ENCODE results near the gene C17orf113. TPM values are rescaled to one million over a fixed set of nuclear protein-coding genes. Genes with fewer than 3 reads are reported as not detected.

The C17orf113 gene
- total and polyA plus RNA-seq, 4 donors: 0.32 to 0.96 (median 0.62) TPM

- no peak for DNase-seq
- Histone ChIP-seq H3K9me3 (ENCODE audit: control insufficient read depth, low read length) (no peaks in the 10 kb centered on the region), H3K27ac (ENCODE audit: low read depth in 1 of 2, low read length in 2 of 2) (no peak overlapping the region)
Measured at GRCh38 chr17:42088736-42089135, 38.3 kb upstream of the C17orf113 start.

GRCh38 chr17:42087736-42088705 is 37.6 kb upstream of the C17orf113 start:
- Histone ChIP-seq H3K4me1 (ENCODE audit: control insufficient read depth in 1 of 2, insufficient read depth in 2 of 2, low read length in 2 of 2) (no peaks in the 10 kb centered on the region), H3K4me3 (ENCODE audit: low read length in 2 of 2) (no peak overlapping the region), H3K27ac (ENCODE audit: low read depth in 1 of 2, low read length in 2 of 2) (no peak overlapping the region), H3K27me3 (ENCODE audit: control insufficient read depth in 1 of 2, insufficient read depth in 2 of 2, low read length in 1 of 2) (no peaks in the 10 kb centered on the region), H3K9me3 (ENCODE audit: control insufficient read depth, low read length) (no peaks in the 10 kb centered on the region), H3K36me3 (ENCODE audit: control insufficient read depth in 1 of 2, insufficient read depth in 2 of 2, low read length in 1 of 2) (no peaks in the 10 kb centered on the region)
- peak; percentile 38 for ATAC-seq (ENCODE audit: low FRiP score)
- WGBS, 2 donors: 55 to 56% methylated on average over 20 of the region's 20 CpGs
- intact Hi-C loops (cut with DNase I): no loop called here
- DNase-seq: no peak

More at GRCh38 chr17:42088736-42089135, 38.3 kb upstream of the C17orf113 start:
- Histone ChIP-seq H3K4me3 (ENCODE audit: low read length in 2 of 2) (no peak overlapping the region), H3K27me3 (ENCODE audit: control insufficient read depth in 1 of 2, insufficient read depth in 2 of 2, low read length in 1 of 2) (no peaks in the 10 kb centered on the region), H3K4me1 (ENCODE audit: control insufficient read depth in 1 of 2, insufficient read depth in 2 of 2, low read length in 2 of 2) (no peaks in the 10 kb centered on the region), H3K36me3 (ENCODE audit: control insufficient read depth in 1 of 2, insufficient read depth in 2 of 2, low read length in 1 of 2) (no peaks in the 10 kb centered on the region)
- no peak for ATAC-seq (ENCODE audit: low FRiP score)
- 90% methylated on average over 8 of the region's 8 CpGs for WGBS, 2 donors
- intact Hi-C loops (cut with DNase I): no loop called here

GRCh38 chr17:42087042-42087701 is 36.8 kb upstream of the C17orf113 start:
- intact Hi-C loops (cut with DNase I): no loop called here
- no peaks in the 10 kb centered on the region for H3K9me3 ChIP-seq (ENCODE audit: control insufficient read depth, low read length)
- no peak overlapping the region for H3K27ac ChIP-seq (ENCODE audit: low read depth in 1 of 2, low read length in 2 of 2)
- H3K4me3 ChIP-seq (ENCODE audit: low read length in 2 of 2): no peak overlapping the region
- no peak for DNase-seq
- no peak for ATAC-seq (ENCODE audit: low FRiP score)
- H3K27me3 ChIP-seq (ENCODE audit: control insufficient read depth in 1 of 2, insufficient read depth in 2 of 2, low read length in 1 of 2): no peaks in the 10 kb centered on the region
- 68 to 70% methylated on average over 7 of the region's 7 CpGs for WGBS, 2 donors
- no peaks in the 10 kb centered on the region for H3K4me1 ChIP-seq (ENCODE audit: control insufficient read depth in 1 of 2, insufficient read depth in 2 of 2, low read length in 2 of 2)
- H3K36me3 ChIP-seq (ENCODE audit: control insufficient read depth in 1 of 2, insufficient read depth in 2 of 2, low read length in 1 of 2): no peaks in the 10 kb centered on the region

- H3K9me3 ChIP-seq (ENCODE audit: control insufficient read depth, low read length): no peaks in the 10 kb centered on the region
- no peaks in the 10 kb centered on the region for H3K36me3 ChIP-seq (ENCODE audit: control insufficient read depth in 1 of 2, insufficient read depth in 2 of 2, low read length in 1 of 2)
- no peak overlapping the region for H3K27ac ChIP-seq (ENCODE audit: low read depth in 1 of 2, low read length in 2 of 2)
- no peaks in the 10 kb centered on the region for H3K4me1 ChIP-seq (ENCODE audit: control insufficient read depth in 1 of 2, insufficient read depth in 2 of 2, low read length in 2 of 2)
- no peak for DNase-seq
- intact Hi-C loops (cut with DNase I): no loop called here
- no peak for ATAC-seq (ENCODE audit: low FRiP score)
- 87 to 92% methylated on average over 9 of the region's 9 CpGs for WGBS, 2 donors
- H3K27me3 ChIP-seq (ENCODE audit: control insufficient read depth in 1 of 2, insufficient read depth in 2 of 2, low read length in 1 of 2): no peaks in the 10 kb centered on the region
- no peak overlapping the region for H3K4me3 ChIP-seq (ENCODE audit: low read length in 2 of 2)
Measured at GRCh38 chr17:42081516-42082129, 31.2 kb upstream of the C17orf113 start.

GRCh38 chr17:42079541-42079940 is 29.1 kb upstream of the C17orf113 start:
- no peaks in the 10 kb centered on the region for H3K36me3 ChIP-seq (ENCODE audit: control insufficient read depth in 1 of 2, insufficient read depth in 2 of 2, low read length in 1 of 2)
- no peak for DNase-seq
- WGBS, 2 donors: 67 to 80% methylated on average over 2 of the region's 2 CpGs

GRCh38 chr17:42078396-42079043 is 28.1 kb upstream of the C17orf113 start:
- Histone ChIP-seq H3K4me1 (ENCODE audit: control insufficient read depth in 1 of 2, insufficient read depth in 2 of 2, low read length in 2 of 2) (no peaks in the 10 kb centered on the region), H3K27me3 (ENCODE audit: control insufficient read depth in 1 of 2, insufficient read depth in 2 of 2, low read length in 1 of 2) (no peaks in the 10 kb centered on the region), H3K36me3 (ENCODE audit: control insufficient read depth in 1 of 2, insufficient read depth in 2 of 2, low read length in 1 of 2) (no peaks in the 10 kb centered on the region), H3K9me3 (ENCODE audit: control insufficient read depth, low read length) (no peaks in the 10 kb centered on the region), H3K4me3 (ENCODE audit: low read length in 2 of 2) (no peak overlapping the region), H3K27ac (ENCODE audit: low read depth in 1 of 2, low read length in 2 of 2) (no peak overlapping the region)
- DNase-seq: no peak
- ATAC-seq (ENCODE audit: low FRiP score): no peak
- WGBS, 2 donors: 60% methylated on average over 8 of the region's 8 CpGs
- intact Hi-C loops (cut with DNase I): no loop called here

More at GRCh38 chr17:42079541-42079940, 29.1 kb upstream of the C17orf113 start:
- intact Hi-C loops (cut with DNase I): no loop called here
- Histone ChIP-seq H3K4me1 (ENCODE audit: control insufficient read depth in 1 of 2, insufficient read depth in 2 of 2, low read length in 2 of 2) (no peaks in the 10 kb centered on the region), H3K27me3 (ENCODE audit: control insufficient read depth in 1 of 2, insufficient read depth in 2 of 2, low read length in 1 of 2) (no peaks in the 10 kb centered on the region), H3K27ac (ENCODE audit: low read depth in 1 of 2, low read length in 2 of 2) (no peak overlapping the region), H3K4me3 (ENCODE audit: low read length in 2 of 2) (no peak overlapping the region), H3K9me3 (ENCODE audit: control insufficient read depth, low read length) (no peaks in the 10 kb centered on the region)
- no peak for ATAC-seq (ENCODE audit: low FRiP score)

- DNase-seq (no peak), ATAC-seq (ENCODE audit: low FRiP score) (no peak)
- 81 to 91% methylated on average over 5 of the region's 5 CpGs for WGBS, 2 donors
- H3K9me3 ChIP-seq (ENCODE audit: control insufficient read depth, low read length): no peaks in the 10 kb centered on the region
- no peak overlapping the region for H3K4me3 ChIP-seq (ENCODE audit: low read length in 2 of 2)
- no peaks in the 10 kb centered on the region for H3K36me3 ChIP-seq (ENCODE audit: control insufficient read depth in 1 of 2, insufficient read depth in 2 of 2, low read length in 1 of 2)
- intact Hi-C loops (cut with DNase I): no loop called here
- H3K27ac ChIP-seq (ENCODE audit: low read depth in 1 of 2, low read length in 2 of 2): no peak overlapping the region
- H3K4me1 ChIP-seq (ENCODE audit: control insufficient read depth in 1 of 2, insufficient read depth in 2 of 2, low read length in 2 of 2): no peaks in the 10 kb centered on the region
- H3K27me3 ChIP-seq (ENCODE audit: control insufficient read depth in 1 of 2, insufficient read depth in 2 of 2, low read length in 1 of 2): no peaks in the 10 kb centered on the region
Measured at GRCh38 chr17:42077755-42078154, 27.4 kb upstream of the C17orf113 start.

GRCh38 chr17:42076797-42077559 is 26.6 kb upstream of the C17orf113 start:
- Histone ChIP-seq H3K36me3 (ENCODE audit: control insufficient read depth in 1 of 2, insufficient read depth in 2 of 2, low read length in 1 of 2) (no peaks in the 10 kb centered on the region), H3K4me1 (ENCODE audit: control insufficient read depth in 1 of 2, insufficient read depth in 2 of 2, low read length in 2 of 2) (no peaks in the 10 kb centered on the region), H3K27ac (ENCODE audit: low read depth in 1 of 2, low read length in 2 of 2) (no peak overlapping the region), H3K27me3 (ENCODE audit: control insufficient read depth in 1 of 2, insufficient read depth in 2 of 2, low read length in 1 of 2) (no peaks in the 10 kb centered on the region), H3K9me3 (ENCODE audit: control insufficient read depth, low read length) (no peaks in the 10 kb centered on the region), H3K4me3 (ENCODE audit: low read length in 2 of 2) (no peak overlapping the region)
- ATAC-seq (ENCODE audit: low FRiP score) (no peak), DNase-seq (no peak)
- WGBS, 2 donors: 82 to 88% methylated on average over 4 of the region's 4 CpGs
- intact Hi-C loops (cut with DNase I): no loop called here
